ENCODE results near the gene IPO9. TPM values are rescaled to one million over a fixed set of nuclear protein-coding genes. Genes with fewer than 3 reads are reported as not detected.

The IPO9 gene
- polyA plus RNA-seq, 4 donors: 74.0 to 96.9 (median 77.7) TPM

DNA sequence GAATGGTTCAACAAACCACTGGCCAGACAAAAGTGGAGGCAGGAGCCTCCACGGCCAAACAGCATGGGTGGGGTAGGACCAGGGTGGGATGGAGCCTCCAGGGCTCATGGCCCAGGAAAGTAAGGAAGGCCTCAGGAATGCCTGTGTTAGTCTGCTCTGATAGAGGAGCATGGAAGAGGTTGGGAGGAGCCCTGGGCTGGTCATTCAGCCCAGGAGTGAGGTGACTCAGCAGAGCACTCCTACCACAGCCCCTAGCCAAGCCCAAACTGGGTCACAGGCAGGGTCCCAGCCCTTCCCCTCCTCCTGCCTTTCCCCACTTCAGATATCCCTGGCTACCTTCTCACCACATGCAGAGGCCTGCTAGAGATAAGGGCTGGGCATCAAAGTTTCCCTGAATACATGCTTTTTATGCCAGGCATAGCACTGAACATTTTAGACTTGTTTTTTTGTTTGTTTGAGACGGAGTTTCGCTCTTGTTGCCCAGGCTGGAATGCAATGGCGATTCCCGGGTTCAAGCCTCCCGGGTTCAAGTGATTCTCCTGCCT is 56.6 kb downstream of the IPO9 start:
- DNase-seq (ENCODE audit: low read depth in 4 of 4, low spot score in 2 of 4): no peak

DNA sequence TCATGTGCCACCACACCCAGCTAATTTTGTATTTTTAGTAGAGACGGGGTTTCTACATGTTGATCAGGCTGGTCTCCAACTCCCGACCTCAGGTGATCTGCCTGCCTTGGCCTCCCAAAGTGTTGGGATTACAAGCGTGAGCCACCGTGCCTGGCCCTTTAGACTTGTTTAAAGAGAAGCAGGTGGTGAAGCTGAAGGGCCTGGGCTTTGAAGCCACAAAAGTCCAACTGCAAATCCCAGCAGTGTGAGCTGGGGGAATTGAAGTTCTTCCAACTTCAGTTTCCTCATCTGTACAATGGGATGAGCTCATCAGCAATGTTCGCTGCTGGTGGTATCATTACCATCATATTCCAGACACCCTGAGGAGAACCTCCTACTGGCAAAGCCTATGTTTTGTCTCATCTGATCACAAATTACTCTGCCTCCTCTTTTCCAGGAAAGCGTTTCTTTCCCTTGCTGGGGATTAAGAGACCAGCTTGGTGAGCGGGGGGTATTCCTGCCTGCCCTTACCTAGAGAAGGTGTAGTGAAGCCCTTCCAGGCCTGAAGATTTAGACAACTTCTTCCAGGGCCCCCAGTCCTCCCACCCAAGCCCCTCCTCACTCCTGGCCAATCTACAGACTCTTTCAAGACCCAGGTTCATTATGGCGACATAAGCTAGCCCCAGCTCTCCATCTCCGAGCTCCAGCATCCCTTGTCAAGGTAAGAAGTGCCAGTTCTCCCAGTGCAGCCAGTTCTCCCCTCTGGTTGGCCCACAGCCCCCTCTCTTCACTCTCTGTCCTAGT is 57.3 kb downstream of the IPO9 start:
- DNase-seq (ENCODE audit: low read depth in 4 of 4, low spot score in 2 of 4): no peak

DNA sequence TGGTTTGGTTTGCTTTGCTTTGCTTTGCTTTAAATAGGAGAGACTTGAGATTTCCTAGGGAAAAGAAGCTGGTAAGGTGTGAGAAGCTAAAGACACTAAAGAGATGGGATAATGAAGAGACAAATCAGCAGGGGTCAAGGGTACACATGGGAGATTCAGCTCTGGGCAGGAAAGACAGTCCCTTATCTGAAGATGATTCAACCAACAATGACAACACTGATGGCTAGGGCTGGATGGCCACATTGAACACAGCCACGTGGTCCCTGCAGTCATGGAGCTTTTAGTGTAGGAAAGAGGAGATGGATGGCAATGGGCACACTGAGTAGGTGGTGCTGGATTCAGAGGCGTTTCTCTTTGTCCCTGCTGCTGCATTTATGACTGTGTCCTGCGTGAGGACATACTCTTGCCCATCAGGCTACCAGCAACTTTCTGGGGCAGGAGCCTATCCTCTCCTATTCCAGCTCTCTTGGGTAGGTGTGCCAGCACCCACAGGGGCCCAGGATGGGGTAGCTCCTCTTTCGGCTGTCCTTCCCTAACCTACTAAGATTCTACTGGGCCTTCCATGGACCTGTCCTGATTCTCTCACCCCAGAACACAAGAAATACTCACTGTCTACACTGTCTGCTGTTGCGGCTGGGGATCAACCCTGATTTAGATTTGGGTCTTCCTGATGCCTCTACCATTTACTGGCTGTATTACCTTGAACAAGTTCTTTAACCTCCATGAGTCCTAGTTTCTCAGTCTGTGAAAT is 58.3 kb downstream of the IPO9 start:
- no peak for DNase-seq (ENCODE audit: low read depth in 4 of 4, low spot score in 2 of 4)

DNA sequence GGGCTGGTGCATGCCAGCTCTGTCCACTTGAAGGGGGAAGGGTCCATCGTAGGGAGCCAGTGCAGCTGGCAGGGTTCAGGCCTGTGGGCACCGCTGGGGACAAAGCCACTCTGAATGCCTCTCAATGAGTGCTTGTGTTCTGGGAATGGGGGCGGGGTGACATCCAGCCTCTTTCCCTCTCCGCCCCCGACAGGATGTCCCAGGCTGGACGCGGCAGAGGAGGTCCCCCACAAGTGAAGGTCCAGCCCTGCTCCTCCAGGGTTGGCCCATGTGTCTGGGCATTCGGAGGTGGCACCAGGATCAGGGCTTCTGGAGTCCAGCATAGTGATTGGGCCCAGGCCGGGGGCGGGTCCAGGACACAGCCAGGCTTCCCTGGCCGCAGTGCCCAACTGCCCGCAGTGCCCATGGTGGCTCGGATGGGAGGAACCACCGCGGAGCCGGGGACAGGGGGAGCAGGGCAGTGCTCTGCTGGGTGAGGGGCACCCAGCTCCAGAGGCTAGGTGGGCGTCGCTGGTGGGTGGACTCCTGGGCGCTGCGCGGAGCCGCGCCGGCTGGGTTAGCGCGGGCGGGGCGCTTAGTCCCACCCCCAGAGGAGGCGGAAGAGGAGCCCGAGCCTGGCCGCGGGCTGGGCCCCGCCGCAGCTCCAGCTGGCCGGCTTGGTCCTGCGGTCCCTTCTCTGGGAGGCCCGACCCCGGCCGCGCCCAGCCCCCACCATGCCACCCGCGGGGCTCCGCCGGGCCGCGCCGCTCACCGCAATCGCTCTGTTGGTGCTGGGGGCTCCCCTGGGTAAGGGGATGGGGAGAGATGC is 59.5 kb downstream of the IPO9 start, which contains the start of gene SHISA4:
Gene SHISA4, plus strand, starts transcription at position 617 of the 808 bp plus-strand sequence. Its CDS starts 97 bp downstream, at position 714.
- peak; percentile 28 to 59 (median 47) for DNase-seq (ENCODE audit: low read depth in 4 of 4, low spot score in 2 of 4)

DNA sequence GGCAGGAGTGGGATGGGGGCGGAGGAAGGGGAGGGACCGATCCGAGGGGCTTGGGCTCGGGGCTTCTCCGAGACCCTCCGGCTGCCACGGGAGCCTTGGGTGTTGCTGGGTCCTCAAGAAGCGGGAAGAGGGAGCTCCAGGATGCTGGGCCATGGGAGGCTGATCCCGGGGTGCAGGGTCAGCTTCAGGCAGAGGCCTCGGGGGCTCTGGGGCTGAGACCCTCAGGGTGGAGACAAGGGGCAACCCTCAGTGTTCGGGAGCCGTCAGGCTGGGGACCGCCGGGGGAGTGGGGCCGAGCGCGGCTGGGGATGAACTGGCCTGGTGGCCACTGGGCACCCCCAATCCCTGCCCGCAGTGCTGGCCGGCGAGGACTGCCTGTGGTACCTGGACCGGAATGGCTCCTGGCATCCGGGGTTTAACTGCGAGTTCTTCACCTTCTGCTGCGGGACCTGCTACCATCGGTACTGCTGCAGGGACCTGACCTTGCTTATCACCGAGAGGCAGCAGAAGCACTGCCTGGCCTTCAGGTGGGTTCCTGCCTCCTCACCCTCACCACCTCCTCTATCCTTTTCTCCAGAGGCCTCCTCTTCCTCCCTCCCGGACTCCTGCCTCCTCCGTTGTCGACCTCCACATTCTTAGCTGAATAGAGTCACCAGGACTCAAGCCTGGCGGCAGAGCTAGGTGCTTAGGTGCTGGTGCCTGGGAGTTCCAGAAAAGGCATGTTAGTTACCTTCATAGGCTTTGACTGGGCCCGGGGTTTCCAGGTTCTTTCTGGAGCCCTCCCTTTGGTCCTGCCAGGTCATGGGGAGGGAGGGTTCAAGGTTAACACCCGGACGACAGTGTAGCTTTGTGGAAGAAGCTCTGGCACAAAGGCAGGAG is 60.4 kb downstream of the IPO9 start:
- no peak for DNase-seq (ENCODE audit: low read depth in 4 of 4, low spot score in 2 of 4)

DNA sequence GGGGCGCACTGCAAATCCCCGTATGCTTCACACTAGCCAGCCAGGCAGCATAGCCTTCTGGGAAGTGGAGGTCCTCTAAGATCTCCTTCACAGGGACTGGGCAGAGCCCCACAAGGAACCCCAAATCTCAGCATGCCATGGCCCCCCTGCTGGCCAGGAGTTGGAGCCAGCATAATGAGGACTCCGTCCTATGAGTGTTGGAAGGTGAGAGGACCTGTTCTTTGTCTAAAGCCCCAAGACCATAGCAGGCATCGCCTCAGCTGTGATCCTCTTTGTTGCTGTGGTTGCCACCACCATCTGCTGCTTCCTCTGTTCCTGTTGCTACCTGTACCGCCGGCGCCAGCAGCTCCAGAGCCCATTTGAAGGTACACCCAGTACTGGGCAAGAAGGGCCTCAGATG is 61.3 kb downstream of the IPO9 start:
- no peak for DNase-seq (ENCODE audit: low read depth in 4 of 4, low spot score in 2 of 4)

DNA sequence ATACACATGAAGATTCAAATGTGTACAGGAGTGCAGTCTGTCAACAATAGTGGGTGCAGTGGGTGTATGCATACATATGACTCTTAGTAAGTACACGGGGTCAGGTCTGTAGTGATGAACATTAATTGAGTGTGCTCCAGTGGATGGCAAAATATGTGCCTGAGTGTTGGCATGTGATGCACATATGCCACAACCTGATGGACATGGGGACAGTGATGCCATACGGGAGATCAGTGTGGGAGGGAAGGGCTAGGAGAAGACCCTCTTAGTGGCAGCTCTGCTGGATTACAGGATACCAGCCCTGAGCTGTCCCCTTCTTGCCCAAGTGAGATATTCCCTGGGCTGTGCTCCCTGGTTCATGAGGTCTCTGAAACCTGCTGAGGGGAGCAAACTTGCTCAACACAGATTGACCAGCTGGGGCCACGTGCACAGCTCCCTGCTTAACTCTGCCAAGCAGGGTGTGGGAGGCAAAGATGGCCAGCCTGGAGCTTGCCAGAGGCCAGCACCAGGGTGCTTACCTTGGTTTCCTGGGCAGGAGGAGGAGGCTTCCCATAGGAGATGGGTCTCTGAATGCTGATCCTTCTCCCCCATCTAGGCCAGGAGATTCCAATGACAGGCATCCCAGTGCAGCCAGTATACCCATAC is 62.0 kb downstream of the IPO9 start:
- no peak for DNase-seq (ENCODE audit: low read depth in 4 of 4, low spot score in 2 of 4)

DNA sequence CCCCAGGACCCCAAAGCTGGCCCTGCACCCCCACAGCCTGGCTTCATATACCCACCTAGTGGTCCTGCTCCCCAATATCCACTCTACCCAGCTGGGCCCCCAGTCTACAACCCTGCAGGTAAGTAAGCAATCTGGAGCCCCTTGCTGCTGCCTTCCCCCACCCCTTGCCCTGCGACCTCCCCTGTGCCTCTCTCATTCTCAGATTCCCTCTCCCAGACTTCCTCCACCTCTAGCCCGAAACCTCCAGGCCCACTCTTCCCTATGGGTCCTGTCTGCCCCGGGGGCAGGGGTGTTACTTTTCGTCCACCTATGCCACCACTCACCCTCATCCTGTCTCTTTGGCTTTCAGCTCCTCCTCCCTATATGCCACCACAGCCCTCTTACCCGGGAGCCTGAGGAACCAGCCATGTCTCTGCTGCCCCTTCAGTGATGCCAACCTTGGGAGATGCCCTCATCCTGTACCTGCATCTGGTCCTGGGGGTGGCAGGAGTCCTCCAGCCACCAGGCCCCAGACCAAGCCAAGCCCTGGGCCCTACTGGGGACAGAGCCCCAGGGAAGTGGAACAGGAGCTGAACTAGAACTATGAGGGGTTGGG is 62.6 kb downstream of the IPO9 start:
- no peak for DNase-seq (ENCODE audit: low read depth in 4 of 4, low spot score in 2 of 4)

DNA sequence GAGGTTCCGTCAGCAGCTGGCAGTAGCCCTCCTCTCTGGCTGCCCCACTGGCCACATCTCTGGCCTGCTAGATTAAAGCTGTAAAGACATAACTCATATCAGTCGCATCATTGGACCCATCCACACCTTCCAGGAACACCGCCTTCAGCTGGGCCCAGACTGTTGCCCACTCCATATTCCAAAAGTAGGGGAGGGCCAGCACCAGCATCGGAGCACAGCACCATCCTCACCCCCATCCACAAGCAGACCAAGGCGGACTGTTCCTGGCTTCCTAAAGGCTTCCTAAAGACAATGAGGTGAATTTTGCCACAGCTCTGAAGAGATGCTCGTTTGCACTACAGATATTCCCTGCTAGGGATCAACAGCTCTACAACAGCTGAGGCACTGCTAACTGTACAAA is 63.3 kb downstream of the IPO9 start:
- DNase-seq (ENCODE audit: low read depth in 4 of 4, low spot score in 2 of 4): no peak

DNA sequence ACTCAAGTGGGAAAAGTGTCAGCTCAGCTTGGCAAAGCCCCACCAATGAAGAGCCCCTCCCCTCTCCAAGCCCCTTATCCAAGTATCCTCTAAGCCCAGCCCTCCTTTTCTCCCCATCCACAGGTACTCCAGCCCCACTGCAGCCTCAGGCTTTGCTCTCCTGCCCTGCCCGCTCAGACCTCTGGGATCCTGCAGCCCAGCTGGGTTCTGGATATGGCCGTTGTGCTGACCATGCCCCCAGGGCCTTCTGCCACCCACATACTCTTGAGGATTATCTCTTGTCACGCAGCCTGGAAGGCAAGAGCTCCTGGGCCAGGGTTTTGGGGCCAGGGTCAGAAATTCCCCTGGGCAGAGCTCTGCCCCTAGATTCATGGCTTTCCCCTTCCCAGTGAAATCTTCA is 64.5 kb downstream of the IPO9 start:
- no peak for DNase-seq (ENCODE audit: low read depth in 4 of 4, low spot score in 2 of 4)

DNA sequence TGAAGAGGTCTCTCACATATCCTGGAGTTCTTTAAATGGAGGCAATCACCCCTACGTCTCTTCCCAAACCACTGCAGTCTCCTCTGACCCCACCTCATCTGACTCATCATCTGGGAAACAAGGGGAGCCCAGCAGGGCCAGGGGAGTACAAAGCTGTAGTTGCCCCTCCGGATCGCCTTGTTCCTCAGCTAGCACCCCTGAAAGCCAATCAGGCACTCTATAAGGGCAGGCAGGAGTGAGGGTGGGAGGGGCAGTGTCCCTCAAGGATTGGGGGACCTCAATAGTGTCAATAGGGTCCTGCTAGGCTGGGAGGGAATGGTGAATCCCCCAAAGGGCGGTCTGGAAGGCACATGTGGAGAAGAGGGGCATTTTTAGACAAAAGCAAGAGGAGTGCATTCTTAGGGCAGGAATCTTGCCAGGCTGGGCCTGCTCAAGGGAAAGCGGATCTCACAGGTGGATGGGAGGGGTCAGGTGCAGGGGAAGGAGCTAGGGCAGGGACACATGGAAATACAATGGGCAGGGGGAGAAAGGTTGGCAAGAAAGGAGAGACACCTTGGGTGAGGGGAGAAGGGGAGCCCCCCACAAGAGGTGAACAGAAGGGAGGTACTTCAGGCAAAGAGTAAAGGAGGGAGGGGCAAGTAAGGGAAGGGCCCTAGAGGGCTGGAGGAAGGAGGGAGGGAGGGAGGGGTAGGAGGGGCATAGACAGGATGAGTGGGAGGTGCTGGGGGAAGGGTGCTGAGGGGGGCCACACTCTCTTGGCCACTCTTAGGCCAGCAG is 65.6 kb downstream of the IPO9 start:
- no peak for DNase-seq (ENCODE audit: low read depth in 4 of 4, low spot score in 2 of 4)

DNA sequence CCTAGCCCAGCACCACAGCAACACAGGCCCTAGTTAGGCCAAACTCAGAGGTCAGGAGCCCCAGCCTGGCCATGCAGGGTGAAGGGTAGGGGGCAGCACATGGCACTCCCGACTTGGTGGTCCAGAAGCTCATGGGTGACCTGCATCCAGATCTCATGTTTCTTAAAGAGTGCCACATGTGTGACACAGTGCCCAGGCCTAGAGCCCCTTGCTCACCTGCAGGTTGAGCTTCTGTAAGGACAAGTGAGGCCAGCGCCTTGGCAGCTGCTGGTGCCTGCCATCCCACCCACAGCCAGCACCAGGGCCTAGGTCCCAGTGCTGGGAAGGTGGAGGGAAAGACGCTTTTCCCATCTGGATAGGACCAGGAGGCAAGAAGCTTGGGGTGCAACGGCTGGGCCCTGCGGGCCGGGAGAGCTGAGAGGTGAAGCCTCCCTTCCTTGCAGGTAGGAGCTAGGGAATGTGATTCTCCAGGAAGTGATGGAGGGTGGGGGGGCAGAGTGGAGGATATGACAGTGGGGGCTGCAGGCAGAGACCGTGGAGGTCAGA is 66.2 kb downstream of the IPO9 start:
- DNase-seq (ENCODE audit: low read depth in 4 of 4, low spot score in 2 of 4): no peak

DNA sequence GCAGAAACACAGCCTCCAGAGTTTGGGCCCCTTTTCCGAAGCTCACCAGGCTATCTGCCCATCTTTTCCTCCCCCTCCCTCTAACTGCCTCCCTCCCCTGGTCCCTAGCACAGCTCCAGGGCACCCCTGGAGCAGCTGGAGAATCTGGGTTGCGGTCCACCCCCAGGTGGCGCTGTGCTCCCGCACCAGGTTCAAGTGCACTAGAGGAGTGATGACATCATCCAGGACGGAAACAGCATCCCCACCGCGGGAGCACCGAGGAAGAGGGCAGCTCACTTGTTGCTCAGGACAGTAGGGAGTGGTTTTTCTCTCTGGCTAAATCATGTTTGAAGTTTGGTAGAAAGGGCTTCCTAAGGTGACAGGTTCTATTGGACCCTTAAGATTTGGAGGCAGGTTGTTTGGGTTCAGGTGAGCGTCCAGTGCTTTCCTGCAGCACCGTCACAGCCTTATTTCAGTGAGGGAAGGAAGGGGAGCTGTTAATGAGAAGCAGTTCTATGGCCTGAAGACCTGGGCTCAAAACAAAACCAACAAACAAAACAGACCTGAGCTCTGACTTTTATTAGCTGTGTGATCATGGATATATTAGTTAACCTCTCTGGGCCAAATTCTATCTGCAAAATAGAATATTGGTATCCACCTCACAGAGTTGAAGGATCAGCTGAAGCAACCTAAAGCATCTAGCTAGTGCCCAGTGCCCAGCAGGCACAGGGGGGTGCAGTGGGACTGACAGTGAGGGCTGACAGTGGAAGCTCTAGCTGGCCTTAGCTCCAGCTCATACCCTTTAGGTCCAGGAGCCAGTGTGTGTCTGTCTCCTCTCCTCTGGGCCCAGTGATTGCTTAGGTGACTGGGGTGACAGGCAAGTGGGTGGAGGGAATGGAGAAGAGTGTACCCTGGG is 67.2 kb downstream of the IPO9 start:
- DNase-seq (ENCODE audit: low read depth in 4 of 4, low spot score in 2 of 4): peak in 3 of 4 donors; percentile 76 to 78 (median 77)

DNA sequence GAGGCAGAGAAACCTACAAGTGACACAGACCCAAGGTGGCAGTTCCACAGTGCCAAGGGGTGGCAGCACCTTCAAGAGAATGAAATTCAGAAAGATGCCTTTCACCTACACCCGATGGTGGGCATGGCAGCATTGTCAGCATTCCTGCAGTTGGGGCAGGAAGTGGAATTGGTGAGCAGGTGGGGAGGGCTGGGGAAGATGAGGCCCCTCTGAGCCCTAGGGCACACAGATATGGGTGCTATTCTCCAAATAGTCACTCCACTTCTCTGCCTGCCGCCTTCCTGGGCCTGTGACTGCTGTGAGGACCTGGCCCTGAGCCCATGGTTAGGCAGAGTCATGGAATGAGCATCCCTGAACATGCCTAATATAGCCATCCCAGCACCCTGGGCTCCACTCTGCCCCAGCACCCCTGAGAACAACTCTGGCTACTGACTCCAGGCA is 68.0 kb downstream of the IPO9 start:
- no peak for DNase-seq (ENCODE audit: low read depth in 4 of 4, low spot score in 2 of 4)

DNA sequence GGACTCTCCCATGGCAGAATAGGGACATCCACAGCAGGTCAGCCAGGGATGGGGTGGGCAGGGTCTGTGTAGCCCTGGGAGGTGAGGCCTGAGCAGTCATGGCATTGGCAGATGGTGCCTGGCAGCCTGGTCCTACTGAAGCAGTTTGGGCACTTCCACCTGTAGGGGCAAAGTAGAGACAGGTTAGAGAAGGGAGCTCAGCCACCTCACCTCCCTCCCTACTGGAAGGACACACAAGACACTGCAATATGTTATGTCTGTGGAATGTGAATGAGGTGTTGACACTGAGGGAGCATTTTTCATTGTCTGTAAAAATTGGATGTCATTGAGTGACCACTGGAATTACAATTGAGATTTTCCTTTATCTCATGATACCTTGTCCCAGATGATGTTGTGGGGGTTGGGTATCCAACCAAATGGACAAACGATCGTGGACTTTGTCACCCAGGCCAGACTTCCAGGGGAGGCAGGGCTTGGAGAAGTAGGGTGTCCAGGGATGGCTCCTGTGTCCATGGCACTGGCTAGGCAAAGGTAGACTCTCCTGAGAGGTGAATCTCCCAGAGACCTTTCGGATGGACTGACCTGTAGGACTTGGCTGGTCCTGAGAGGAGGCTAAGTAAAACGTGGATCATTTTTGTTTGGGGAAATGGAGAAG is 69.4 kb downstream of the IPO9 start:
- no peak for DNase-seq (ENCODE audit: low read depth in 4 of 4, low spot score in 2 of 4)

DNA sequence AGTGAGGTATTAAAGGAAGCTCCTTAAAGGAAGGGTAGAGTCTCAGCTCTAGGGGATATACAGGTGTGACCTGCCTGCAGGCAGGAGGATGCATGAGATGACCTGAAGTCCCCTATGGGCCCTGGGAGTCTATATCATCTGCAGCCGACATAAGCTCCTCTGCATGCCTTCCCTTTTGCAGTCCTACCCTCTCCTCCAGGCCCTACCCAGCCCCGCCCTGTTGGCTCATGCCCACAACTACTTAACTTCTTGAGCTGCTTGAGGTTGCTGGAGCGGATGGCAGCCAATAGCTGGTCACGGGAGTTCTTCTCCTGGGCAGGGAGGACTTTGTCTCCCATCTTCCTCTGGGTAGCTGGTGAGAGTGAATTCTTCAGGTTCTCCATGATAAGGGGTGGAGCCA is 70.0 kb downstream of the IPO9 start:
- no peak for DNase-seq (ENCODE audit: low read depth in 4 of 4, low spot score in 2 of 4)
